GM23338 (cell line): ENCODE measurements around the gene COTL1. TPM values are rescaled to one million over a fixed set of nuclear protein-coding genes. Genes with fewer than 3 reads are reported as not detected.

Experiments used
- ATAC-seq: fragments of 200-7000 bp; cut with Tn5 transposase; 3 replicates; pipeline ENCODE4 v1.9.1; 2020
- DNase-seq: peaks from one replicate; pipeline ENCODE4 v3.0.0-alpha.2; 2015; ENCODE audit warnings: low spot score
- H2AFZ ChIP-seq: fragments of 200-600 bp; sonication (generic); 2 replicates; pipeline ENCODE4 v1.8.0; 2016; ENCODE audit warnings: antibody characterized with exemption, mild to moderate bottlenecking, moderate library complexity
- H3F3A ChIP-seq: fragments of 200-600 bp; sonication (generic); replicated peaks from 2 replicates; pipeline ENCODE4 v1.8.0; 2017; ENCODE audit warnings: antibody characterized with exemption, mixed run types, low read depth
- H3K27ac ChIP-seq: fragments of 200-600 bp; sonication (generic); 2 replicates; pipeline ENCODE4 v1.6.1; 2016; ENCODE audit warnings: low read depth
- H3K27me3 ChIP-seq: fragments of 200-600 bp; sonication (generic); 2 replicates; pipeline ENCODE4 v1.8.0; 2016; ENCODE audit warnings: mild to moderate bottlenecking, mixed run types, moderate library complexity; ENCODE audit not compliant: insufficient read depth
- H3K36me3 ChIP-seq: fragments of 200-600 bp; sonication (generic); 2 replicates; pipeline ENCODE4 v1.8.0; 2016; ENCODE audit warnings: mild to moderate bottlenecking; ENCODE audit not compliant: insufficient read depth
- H3K4me1 ChIP-seq: fragments of 200-600 bp; sonication (generic); 2 replicates; pipeline ENCODE4 v1.8.0; 2016; ENCODE audit warnings: mild to moderate bottlenecking, moderate library complexity; ENCODE audit not compliant: insufficient read depth
- H3K4me2 ChIP-seq: fragments of 200-600 bp; sonication (generic); 2 replicates; pipeline ENCODE4 v1.7.1; 2017; ENCODE audit warnings: mixed run types
- H3K4me3 ChIP-seq: fragments of 200-600 bp; sonication (generic); 2 replicates; pipeline ENCODE4 v1.6.1; 2016; ENCODE audit warnings: mixed run types
- H3K79me2 ChIP-seq: fragments of 200-600 bp; sonication (generic); replicated peaks from 2 replicates; pipeline ENCODE4 v1.8.0; 2017; ENCODE audit warnings: mild to moderate bottlenecking; ENCODE audit not compliant: insufficient read depth
- H3K9me2 ChIP-seq: fragments of 200-600 bp; sonication (generic); 2 replicates; pipeline ENCODE4 v1.8.0; 2017; ENCODE audit not compliant: insufficient read depth
- H4K20me1 ChIP-seq: fragments of 200-600 bp; sonication (generic); replicated peaks from 2 replicates; pipeline ENCODE4 v1.8.0; 2017; ENCODE audit warnings: mild to moderate bottlenecking; ENCODE audit not compliant: insufficient read depth
- H3K27ac Mint-ChIP-seq: 2 replicates; pipeline ENCODE4 v1.8.0; 2020; ENCODE audit warnings: inconsistent platforms, mild to moderate bottlenecking, moderate library complexity, mixed read lengths
- H3K27me3 Mint-ChIP-seq: 3 replicates; pipeline ENCODE4 v1.8.0; 2022; ENCODE audit warnings: low read depth, mild to moderate bottlenecking, moderate library complexity, mixed read lengths, inconsistent platforms; ENCODE audit not compliant: insufficient read depth, poor library complexity
- H3K36me3 Mint-ChIP-seq: 3 replicates; pipeline ENCODE4 v1.8.0; 2021; ENCODE audit warnings: low read depth, mild to moderate bottlenecking, inconsistent platforms, moderate library complexity, mixed read lengths
- H3K4me1 Mint-ChIP-seq: 3 replicates; pipeline ENCODE4 v1.8.0; 2020; ENCODE audit warnings: mild to moderate bottlenecking, inconsistent platforms, mixed read lengths
- H3K4me3 Mint-ChIP-seq: 3 replicates; pipeline ENCODE4 v1.8.0; 2021; ENCODE audit warnings: moderate library complexity, mild to moderate bottlenecking, inconsistent platforms, mixed read lengths
- H3K9me3 Mint-ChIP-seq: 3 replicates; pipeline ENCODE4 v1.8.0; 2020; ENCODE audit warnings: moderate library complexity, mild to moderate bottlenecking, inconsistent platforms, mixed read lengths
- EZH2phosphoT487 ChIP-seq: fragments of 200-600 bp; sonication (generic); IDR thresholded peaks from one replicate; pipeline ENCODE4 v1.8.1; 2018; ENCODE audit warnings: antibody characterized with exemption; ENCODE audit not compliant: unreplicated experiment
- STAT1 ChIP-seq: IDR thresholded peaks from one replicate; pipeline ENCODE4 v1.6.1; 2016; ENCODE audit warnings: antibody characterized with exemption; ENCODE audit not compliant: unreplicated experiment
- ZNF331 ChIP-seq: fragments of 250-450 bp; sonication (Bioruptor Pico); IDR thresholded peaks from 2 replicates; pipeline ENCODE4 v1.5.0; 2020; ENCODE audit warnings: low read depth, mild to moderate bottlenecking, moderate library complexity
- polyA plus RNA-seq: library from polyadenylated mRNA; unstranded; fragments of >200 nt; fragmentation: Nextera tagmentation; extraction: Ambion mirVana; gene quantifications from 2 replicates; pipeline ENCODE4 v1.2.1, GENCODE V29; 2016
- total RNA-seq: library from RNA; depleted of rRNA; stranded (reverse); fragments of >200 nt; shearing (Covaris generic); gene quantifications from 2 replicates; pipeline ENCODE4 v1.2.3, GENCODE V29; 2014
- TF ChIP-seq, protein P1 (sequence below), 2 experiments: fragments of 200-600 bp in 1 of 2; sonication (generic) in 1 of 2; conservative IDR thresholded peaks; 2 replicates each; pipeline versions ENCODE4 v1.5.1 to v1.6.1; 2016 to 2017; ENCODE audit warnings: antibody characterized with exemption in 2 of 2, low read depth in 2 of 2, mild to moderate bottlenecking in 2 of 2, moderate library complexity in 1 of 2
- TF ChIP-seq, protein P2 (sequence below): fragments of 250-450 bp; sonication (Bioruptor Pico); IDR thresholded peaks from 2 replicates; pipeline ENCODE4 v1.5.0; 2020; ENCODE audit warnings: mild to moderate bottlenecking, moderate library complexity

Gene COTL1
- total and polyA plus RNA-seq, 2 experiments from 2014 or later = 117 to 166 TPM

DNA sequence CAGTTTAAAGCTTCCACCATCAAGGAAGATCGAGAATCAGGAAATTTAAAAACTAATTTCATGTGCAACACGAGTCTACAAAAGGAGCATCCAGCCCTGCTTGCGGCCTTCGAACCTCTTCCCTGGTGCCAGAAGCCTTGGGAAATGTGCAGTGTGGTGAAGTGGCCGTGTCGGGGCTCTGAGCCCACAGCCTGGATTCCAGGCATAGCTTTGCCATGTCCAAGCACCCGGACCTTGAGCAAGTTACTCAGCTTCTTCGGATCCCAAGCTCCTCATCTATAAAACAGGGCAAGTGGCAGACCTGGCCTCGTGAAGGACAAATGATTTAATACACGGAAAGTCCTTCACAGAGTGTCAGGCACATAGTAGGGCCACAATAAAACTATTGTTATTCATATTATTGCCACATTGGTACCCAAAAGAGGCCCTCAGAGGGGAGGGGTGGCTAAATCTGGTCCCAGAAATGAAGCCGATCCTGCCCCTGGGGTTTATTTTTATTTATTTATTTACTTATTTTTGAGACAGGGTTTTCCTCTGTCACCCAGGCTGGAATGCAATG, 34.8 kb downstream of the COTL1 start (continued):
- TF ChIP-seq, protein P1, sequence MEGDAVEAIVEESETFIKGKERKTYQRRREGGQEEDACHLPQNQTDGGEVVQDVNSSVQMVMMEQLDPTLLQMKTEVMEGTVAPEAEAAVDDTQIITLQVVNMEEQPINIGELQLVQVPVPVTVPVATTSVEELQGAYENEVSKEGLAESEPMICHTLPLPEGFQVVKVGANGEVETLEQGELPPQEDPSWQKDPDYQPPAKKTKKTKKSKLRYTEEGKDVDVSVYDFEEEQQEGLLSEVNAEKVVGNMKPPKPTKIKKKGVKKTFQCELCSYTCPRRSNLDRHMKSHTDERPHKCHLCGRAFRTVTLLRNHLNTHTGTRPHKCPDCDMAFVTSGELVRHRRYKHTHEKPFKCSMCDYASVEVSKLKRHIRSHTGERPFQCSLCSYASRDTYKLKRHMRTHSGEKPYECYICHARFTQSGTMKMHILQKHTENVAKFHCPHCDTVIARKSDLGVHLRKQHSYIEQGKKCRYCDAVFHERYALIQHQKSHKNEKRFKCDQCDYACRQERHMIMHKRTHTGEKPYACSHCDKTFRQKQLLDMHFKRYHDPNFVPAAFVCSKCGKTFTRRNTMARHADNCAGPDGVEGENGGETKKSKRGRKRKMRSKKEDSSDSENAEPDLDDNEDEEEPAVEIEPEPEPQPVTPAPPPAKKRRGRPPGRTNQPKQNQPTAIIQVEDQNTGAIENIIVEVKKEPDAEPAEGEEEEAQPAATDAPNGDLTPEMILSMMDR (conservative IDR thresholded peaks at IDR 0.05; ENCODE audit: low read depth in 2 of 2) = no peak
- no peak for TF ChIP-seq ZNF331 (CRISPR knock-in tag)
- TF ChIP-seq STAT1 = no peak
- TF ChIP-seq, protein P2, sequence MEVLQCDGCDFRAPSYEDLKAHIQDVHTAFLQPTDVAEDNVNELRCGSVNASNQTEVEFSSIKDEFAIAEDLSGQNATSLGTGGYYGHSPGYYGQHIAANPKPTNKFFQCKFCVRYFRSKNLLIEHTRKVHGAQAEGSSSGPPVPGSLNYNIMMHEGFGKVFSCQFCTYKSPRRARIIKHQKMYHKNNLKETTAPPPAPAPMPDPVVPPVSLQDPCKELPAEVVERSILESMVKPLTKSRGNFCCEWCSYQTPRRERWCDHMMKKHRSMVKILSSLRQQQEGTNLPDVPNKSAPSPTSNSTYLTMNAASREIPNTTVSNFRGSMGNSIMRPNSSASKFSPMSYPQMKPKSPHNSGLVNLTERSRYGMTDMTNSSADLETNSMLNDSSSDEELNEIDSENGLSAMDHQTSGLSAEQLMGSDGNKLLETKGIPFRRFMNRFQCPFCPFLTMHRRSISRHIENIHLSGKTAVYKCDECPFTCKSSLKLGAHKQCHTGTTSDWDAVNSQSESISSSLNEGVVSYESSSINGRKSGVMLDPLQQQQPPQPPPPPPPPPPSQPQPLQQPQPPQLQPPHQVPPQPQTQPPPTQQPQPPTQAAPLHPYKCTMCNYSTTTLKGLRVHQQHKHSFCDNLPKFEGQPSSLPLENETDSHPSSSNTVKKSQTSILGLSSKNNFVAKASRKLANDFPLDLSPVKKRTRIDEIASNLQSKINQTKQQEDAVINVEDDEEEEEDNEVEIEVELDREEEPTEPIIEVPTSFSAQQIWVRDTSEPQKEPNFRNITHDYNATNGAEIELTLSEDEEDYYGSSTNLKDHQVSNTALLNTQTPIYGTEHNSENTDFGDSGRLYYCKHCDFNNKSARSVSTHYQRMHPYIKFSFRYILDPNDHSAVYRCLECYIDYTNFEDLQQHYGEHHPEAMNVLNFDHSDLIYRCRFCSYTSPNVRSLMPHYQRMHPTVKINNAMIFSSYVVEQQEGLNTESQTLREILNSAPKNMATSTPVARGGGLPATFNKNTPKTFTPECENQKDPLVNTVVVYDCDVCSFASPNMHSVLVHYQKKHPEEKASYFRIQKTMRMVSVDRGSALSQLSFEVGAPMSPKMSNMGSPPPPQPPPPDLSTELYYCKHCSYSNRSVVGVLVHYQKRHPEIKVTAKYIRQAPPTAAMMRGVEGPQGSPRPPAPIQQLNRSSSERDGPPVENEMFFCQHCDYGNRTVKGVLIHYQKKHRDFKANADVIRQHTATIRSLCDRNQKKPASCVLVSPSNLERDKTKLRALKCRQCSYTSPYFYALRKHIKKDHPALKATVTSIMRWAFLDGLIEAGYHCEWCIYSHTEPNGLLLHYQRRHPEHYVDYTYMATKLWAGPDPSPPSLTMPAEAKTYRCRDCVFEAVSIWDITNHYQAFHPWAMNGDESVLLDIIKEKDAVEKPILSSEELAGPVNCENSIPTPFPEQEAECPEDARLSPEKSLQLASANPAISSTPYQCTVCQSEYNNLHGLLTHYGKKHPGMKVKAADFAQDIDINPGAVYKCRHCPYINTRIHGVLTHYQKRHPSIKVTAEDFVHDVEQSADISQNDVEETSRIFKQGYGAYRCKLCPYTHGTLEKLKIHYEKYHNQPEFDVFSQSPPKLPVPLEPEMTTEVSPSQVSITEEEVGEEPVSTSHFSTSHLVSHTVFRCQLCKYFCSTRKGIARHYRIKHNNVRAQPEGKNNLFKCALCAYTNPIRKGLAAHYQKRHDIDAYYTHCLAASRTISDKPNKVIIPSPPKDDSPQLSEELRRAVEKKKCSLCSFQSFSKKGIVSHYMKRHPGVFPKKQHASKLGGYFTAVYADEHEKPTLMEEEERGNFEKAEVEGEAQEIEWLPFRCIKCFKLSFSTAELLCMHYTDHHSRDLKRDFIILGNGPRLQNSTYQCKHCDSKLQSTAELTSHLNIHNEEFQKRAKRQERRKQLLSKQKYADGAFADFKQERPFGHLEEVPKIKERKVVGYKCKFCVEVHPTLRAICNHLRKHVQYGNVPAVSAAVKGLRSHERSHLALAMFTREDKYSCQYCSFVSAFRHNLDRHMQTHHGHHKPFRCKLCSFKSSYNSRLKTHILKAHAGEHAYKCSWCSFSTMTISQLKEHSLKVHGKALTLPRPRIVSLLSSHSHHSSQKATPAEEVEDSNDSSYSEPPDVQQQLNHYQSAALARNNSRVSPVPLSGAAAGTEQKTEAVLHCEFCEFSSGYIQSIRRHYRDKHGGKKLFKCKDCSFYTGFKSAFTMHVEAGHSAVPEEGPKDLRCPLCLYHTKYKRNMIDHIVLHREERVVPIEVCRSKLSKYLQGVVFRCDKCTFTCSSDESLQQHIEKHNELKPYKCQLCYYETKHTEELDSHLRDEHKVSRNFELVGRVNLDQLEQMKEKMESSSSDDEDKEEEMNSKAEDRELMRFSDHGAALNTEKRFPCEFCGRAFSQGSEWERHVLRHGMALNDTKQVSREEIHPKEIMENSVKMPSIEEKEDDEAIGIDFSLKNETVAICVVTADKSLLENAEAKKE (CRISPR knock-in tag) = no peak

DNA sequence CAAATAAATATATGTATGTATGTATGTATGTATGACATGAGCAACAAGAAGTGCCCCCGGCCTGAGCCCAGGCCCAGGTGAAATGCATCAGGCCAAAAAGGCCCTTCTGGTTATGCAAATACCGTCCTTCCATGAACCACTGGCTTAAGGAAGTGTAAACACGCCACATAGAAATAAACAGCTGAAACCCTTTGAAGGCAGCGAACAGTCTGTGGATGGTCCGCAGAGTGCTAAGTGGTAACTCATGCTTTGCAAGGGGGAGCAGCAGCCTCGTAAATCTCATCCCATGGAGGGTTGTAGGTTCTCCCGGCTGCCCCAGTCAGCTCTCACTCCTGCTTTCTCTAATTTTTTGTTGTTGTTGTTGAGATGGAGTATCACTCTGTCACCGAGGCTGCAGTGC, 36.7 kb downstream of the COTL1 start:
- H3K9me2 ChIP-seq = no peaks in the 10 kb centered on the region
- H3K27ac Mint-ChIP-seq = peak overlapping the region; percentile 31; the same call in 1 of the 2 replicates
- no peak for DNase-seq
- TF ChIP-seq STAT1 (no peak), EZH2phosphoT487 (no peak)
- TF ChIP-seq, protein P1 (conservative IDR thresholded peaks at IDR 0.05; ENCODE audit: low read depth in 2 of 2) = no peak

More for the DNA sequence above, 36.7 kb downstream of the COTL1 start:
- H3K4me3 ChIP-seq = no peak overlapping the region
- no peaks in the 10 kb centered on the region for H3K9me3 Mint-ChIP-seq
- peaks cover 18% of the 10 kb centered on the region for H3K4me1 Mint-ChIP-seq
- H3K79me2 ChIP-seq = peaks cover 23% of the 10 kb centered on the region
- H3K4me1 ChIP-seq = peaks cover 8% of the 10 kb centered on the region
- H2AFZ ChIP-seq = no peak overlapping the region
- no peak overlapping the region for H3K4me2 ChIP-seq
- no peak for ATAC-seq
- peaks cover 8% of the 10 kb centered on the region; the same call in 1 of the 2 replicates for H4K20me1 ChIP-seq
- no peak overlapping the region for H3K4me3 Mint-ChIP-seq
- peaks cover 7% of the 10 kb centered on the region; the same call in 1 of the 2 replicates for H3F3A ChIP-seq
- H3K27me3 ChIP-seq = no peaks in the 10 kb centered on the region
- no peak overlapping the region for H3K27ac ChIP-seq
- H3K36me3 Mint-ChIP-seq = peaks cover 4% of the 10 kb centered on the region; the same call in 1 of the 3 replicates
- peaks cover 16% of the 10 kb centered on the region for H3K27me3 Mint-ChIP-seq
- H3K36me3 ChIP-seq = no peaks in the 10 kb centered on the region
